Cardiac muscle cell (in vitro differentiated cells and primary cell): Measurements from ENCODE around the gene LRMDA. TPM values are rescaled to one million over a fixed set of nuclear protein-coding genes. Genes with fewer than 3 reads are reported as not detected.
"Not testable (repeated sequence)": the region's sequence is repeated elsewhere in the genome, so short reads cannot be mapped to it uniquely, and the experiment has no call there.

Source experiments
- DNase-seq, 2 donors: peaks; one replicate each; pipeline versions ENCODE4 v3.0.0 to v3.0.0-alpha.2; 2010 to 2017; ENCODE audit warnings: low read depth in 1 of 2, low spot score in 1 of 2
- H3K27ac ChIP-seq: fragments of 200-600 bp; sonication (generic); 2 replicates; pipeline ENCODE4 v1.5.1; 2016
- H3K27me3 ChIP-seq: fragments of 200-600 bp; sonication (generic); 2 replicates; pipeline ENCODE4 v1.6.0; 2016; ENCODE audit warnings: control low read depth
- H3K36me3 ChIP-seq: fragments of 200-600 bp; sonication (generic); 2 replicates; pipeline ENCODE4 v1.5.1; 2016; ENCODE audit warnings: control low read depth
- H3K4me1 ChIP-seq: fragments of 200-600 bp; sonication (generic); 2 replicates; pipeline ENCODE4 v1.8.1; 2017; ENCODE audit warnings: low read depth, mild to moderate bottlenecking, mixed run types
- H3K4me3 ChIP-seq: fragments of 200-600 bp; sonication (generic); 2 replicates; pipeline ENCODE4 v1.5.1; 2016; ENCODE audit warnings: mild to moderate bottlenecking
- H3K9me3 ChIP-seq: fragments of 200-600 bp; sonication (generic); 2 replicates; pipeline ENCODE4 v1.5.1; 2017; ENCODE audit warnings: low read depth, mild to moderate bottlenecking, control low read depth
- CTCF ChIP-seq: IDR thresholded peaks from 2 replicates; pipeline ENCODE4 v1.5.1; 2012; ENCODE audit warnings: low read depth, mild to moderate bottlenecking, low read length
- polyA plus RNA-seq: library from polyadenylated mRNA; unstranded; fragments of >200 nt; fragmentation: Nextera tagmentation; extraction: Ambion mirVana; gene quantifications from 2 replicates; pipeline ENCODE4 v1.2.1, GENCODE V29; 2016
- total RNA-seq: library from RNA; depleted of rRNA; stranded (reverse); fragments of >200 nt; gene quantifications from 2 replicates; pipeline ENCODE4 v1.2.3, GENCODE V29; 2016

LRMDA gene
- total and polyA plus RNA-seq, 2 experiments from 2014 or later, result 6.2 to 11.7 TPM

- DNase-seq, result no peak
- Histone ChIP-seq H3K4me3 (no peak overlapping the region), H3K27me3 (no peaks in the 10 kb centered on the region), H3K27ac (peak overlapping the region; percentile 91), H3K36me3 (no peaks in the 10 kb centered on the region), H3K4me1 (peaks cover 44% of the 10 kb centered on the region), H3K9me3 (no peaks in the 10 kb centered on the region)
- no peak for TF ChIP-seq CTCF
Measured at GRCh38 chr10:76050291-76050625, 618.8 kb downstream of the LRMDA start.

- DNase-seq, result peak in 1 of 2 donors; percentile 89
- no peak for TF ChIP-seq CTCF
- Histone ChIP-seq H3K27ac (peak overlapping the region; percentile 91), H3K27me3 (no peaks in the 10 kb centered on the region), H3K4me3 (no peak overlapping the region), H3K36me3 (no peaks in the 10 kb centered on the region), H3K4me1 (peaks cover 44% of the 10 kb centered on the region), H3K9me3 (no peaks in the 10 kb centered on the region)
Measured at GRCh38 chr10:76051007-76051936, 619.8 kb downstream of the LRMDA start.

- Histone ChIP-seq H3K27ac (peak overlapping the region; percentile 91), H3K4me3 (no peak overlapping the region), H3K4me1 (peaks cover 44% of the 10 kb centered on the region), H3K27me3 (no peaks in the 10 kb centered on the region), H3K9me3 (no peaks in the 10 kb centered on the region), H3K36me3 (no peaks in the 10 kb centered on the region)
- DNase-seq, result no peak
- no peak for TF ChIP-seq CTCF
Measured at GRCh38 chr10:76052682-76053503, 621.5 kb downstream of the LRMDA start.

- H3K27ac ChIP-seq, result no peak overlapping the region
- no peak overlapping the region for H3K4me3 ChIP-seq
- no peaks in the 10 kb centered on the region for H3K9me3 ChIP-seq
- no peaks in the 10 kb centered on the region for H3K27me3 ChIP-seq
- no peaks in the 10 kb centered on the region for H3K36me3 ChIP-seq
- peaks cover 32% of the 10 kb centered on the region for H3K4me1 ChIP-seq
- no peak for DNase-seq
- no peak for TF ChIP-seq CTCF
Measured at GRCh38 chr10:76055466-76055865, 624.0 kb downstream of the LRMDA start.

- H3K27ac ChIP-seq, result no peak overlapping the region
- H3K4me3 ChIP-seq, result no peak overlapping the region
- H3K36me3 ChIP-seq, result no peaks in the 10 kb centered on the region
- H3K4me1 ChIP-seq, result peaks cover 28% of the 10 kb centered on the region
- DNase-seq, result no peak
- no peaks in the 10 kb centered on the region for H3K27me3 ChIP-seq
- no peak for TF ChIP-seq CTCF
- H3K9me3 ChIP-seq, result no peaks in the 10 kb centered on the region
Measured at GRCh38 chr10:76055963-76056362, 624.5 kb downstream of the LRMDA start.

GRCh38 chr10:76060993-76061392, 629.6 kb downstream of the LRMDA start:
- not testable (repeated sequence) for H3K4me3 ChIP-seq, H3K9me3 ChIP-seq, H3K27me3 ChIP-seq, H3K4me1 ChIP-seq, DNase-seq, H3K27ac ChIP-seq, H3K36me3 ChIP-seq
